GM18499 (cell line): ENCODE data around the gene R3HDM4.
"Not testable (repeated sequence)": the region's sequence is repeated elsewhere in the genome, so short reads cannot be mapped to it uniquely, and the experiment has no call there.

Experiments
- ATAC-seq: cut with Tn5 transposase; IDR thresholded peaks from one replicate; pipeline ENCODE4 v1.9.1; 2021; ENCODE audit warnings: moderate number of reproducible peaks; ENCODE audit not compliant: insufficient read depth, unreplicated experiment

R3HDM4 gene

GRCh38 chr19:913080-913748 is at the start of gene R3HDM4:
R3HDM4 (minus strand) TSS chr19:913219; CDS start chr19:913157, 62 bp downstream.
- ATAC-seq = no peak

GRCh38 chr19:961866-962620 is 49.0 kb upstream of the R3HDM4 start:
- ATAC-seq = no peak

- ATAC-seq = no peak
Measured at GRCh38 chr19:960601-960938, 47.6 kb upstream of the R3HDM4 start.

DNA sequence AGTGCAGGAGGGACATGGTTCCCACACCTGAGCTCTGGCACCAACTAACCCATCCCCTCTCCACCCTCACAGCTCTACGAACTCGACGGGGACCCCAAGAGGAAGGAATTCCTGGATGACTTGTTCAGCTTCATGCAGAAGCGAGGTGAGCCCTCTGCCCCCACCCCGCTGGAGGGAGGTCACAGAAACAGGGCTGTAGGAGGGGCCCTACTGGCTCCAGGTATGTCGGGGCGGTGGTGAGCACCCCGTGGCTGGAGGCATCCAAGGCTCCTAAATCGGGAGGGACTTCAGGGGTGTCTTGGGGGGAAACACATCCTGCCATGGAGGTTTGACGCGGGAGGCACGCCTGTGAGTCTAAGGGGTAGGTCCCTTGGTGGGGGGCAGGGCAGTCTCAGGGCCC is 47.0 kb upstream of the R3HDM4 start:
- no peak for ATAC-seq

DNA sequence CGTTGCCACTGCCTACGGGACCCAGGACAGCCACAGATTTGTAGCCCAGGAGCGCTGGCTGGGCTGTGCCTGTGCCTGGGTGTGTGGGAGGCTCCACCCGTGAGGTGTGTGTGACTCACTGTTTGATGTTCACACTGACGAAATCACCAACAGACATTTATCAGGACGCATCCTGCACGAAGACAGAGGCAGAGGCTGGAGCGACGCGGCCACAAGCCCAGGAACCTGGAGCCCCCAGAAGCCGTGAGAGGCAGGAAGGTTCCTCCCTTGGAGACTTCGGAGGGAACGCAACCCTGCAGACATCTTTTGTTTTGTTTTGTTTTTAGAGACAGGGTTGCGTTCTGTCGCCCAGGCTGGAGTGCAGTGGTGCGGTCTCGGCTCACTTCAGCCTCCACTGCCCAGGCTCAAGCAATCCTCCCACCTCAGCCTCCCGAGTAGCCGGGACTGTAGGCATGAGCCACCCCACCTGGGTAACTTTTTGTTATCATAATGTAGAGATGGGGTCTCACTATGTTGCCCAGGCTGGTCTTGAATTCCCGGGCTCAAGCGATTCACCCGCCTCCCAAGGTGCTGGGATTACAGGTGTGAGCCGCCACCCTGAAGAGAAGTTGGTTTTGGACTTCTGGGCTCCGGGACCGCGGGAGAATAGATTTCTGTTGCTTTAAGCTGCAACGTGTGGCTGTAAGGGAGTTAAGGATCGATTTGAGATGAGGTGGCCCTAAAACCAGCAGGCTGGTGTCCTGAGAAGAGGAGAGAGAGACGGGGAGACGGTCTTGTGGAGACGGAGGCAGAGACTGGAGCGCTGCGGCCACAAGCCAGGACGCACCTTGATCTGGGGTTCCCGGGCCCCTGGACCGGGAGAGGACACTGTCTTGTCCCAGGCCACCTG is 46.2 kb upstream of the R3HDM4 start:
- ATAC-seq = no peak

GRCh38 chr19:957578-957977 is 44.6 kb upstream of the R3HDM4 start:
- ATAC-seq = not testable (repeated sequence)

GRCh38 chr19:956766-957440 is 43.9 kb upstream of the R3HDM4 start:
- no peak for ATAC-seq

- no peak for ATAC-seq
Measured at GRCh38 chr19:955803-956765, 43.1 kb upstream of the R3HDM4 start.

- no peak for ATAC-seq
Measured at GRCh38 chr19:954672-955494, 41.9 kb upstream of the R3HDM4 start.

DNA sequence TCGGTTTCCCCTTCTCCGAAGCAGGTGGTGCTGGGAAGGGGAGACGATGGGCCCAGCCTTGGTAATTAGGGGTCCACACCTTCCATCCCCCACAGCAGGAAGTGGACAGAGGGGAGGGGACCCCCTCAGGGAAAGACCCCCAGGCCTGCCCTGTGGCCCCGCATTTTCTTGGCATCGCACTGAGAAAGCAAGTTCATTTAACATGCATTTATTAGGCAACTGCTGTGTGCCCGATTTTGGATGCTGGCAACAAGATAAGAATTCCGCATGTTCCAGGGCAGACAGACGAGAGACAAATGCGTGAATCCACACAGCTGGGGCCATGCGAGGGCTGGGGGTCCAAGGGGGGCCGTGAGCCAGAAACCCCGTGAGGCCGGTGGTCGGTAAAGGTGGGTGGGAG is 41.3 kb upstream of the R3HDM4 start:
- no peak for ATAC-seq

DNA sequence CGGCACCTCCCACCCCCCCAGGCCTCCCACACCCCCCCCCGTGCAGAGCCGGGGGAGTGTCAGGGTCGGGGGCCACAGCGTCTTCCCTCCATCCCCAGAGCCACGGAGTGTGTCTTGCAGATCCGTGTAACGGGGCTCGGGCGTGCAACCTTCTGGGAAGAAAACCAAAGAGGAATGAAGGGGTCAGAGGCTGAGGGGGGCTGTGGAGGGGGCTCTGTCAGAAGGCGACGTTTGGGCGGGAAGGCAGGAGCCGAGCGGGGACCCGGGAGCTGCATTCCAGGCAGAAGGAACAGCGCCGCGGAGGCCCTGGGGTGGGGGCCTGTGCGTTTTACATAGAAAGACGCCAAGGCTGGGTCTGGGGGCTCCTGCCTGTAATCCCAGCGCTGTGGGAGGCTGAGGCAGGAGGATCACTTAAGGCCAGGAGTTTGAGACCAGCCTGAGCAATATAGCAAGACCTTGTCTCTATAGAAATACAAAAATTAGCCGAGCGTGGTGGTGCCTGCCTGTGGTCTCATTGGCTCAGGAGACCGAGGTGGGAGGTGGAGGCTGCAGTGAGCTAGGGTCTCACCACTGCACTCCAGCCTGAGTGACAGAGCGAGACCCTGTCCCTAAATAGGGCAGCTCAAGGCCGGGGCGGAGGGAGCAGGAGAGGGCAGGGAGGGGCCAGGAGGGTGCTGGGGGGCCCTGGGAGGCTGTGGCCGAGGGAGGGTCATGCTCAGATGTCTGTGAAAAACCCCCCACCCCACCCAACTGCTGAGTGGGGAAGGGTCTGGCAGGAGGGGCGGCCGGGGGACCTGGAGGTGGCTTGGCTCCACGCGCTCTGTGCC is 40.6 kb upstream of the R3HDM4 start:
- ATAC-seq = no peak

- ATAC-seq = no peak
Measured at GRCh38 chr19:952680-953444, 39.8 kb upstream of the R3HDM4 start.

DNA sequence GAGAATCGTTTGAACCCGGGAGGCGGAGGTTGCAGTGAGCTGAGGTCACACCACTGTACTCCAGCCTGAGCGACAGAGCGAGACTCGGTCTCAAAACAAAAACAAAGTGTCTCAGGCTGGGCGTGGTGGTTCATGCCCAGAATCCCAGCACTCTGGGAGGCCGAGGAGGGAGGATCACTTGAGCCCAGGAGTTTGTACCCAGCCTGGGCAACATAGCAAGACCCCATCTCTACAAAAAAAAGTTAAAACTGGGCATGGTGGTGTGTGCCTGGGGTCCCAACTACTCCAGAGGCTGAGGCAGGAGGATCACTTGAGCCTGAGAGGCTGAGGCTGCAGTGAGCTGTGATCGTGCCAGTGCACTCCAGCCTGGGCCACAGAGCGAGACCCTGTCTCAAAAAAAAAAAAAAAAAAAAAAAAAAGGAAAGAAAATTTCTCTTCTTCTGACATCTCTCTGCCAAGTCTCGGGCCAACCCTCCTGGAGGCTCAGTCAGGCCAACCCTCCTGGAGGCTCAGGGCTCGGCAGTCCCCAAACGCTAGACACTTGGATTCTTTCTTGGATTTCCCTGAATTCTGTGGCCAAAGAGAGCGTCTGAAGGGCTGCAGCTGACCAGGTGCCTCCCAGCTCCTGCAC is 39.1 kb upstream of the R3HDM4 start:
- no peak for ATAC-seq

DNA sequence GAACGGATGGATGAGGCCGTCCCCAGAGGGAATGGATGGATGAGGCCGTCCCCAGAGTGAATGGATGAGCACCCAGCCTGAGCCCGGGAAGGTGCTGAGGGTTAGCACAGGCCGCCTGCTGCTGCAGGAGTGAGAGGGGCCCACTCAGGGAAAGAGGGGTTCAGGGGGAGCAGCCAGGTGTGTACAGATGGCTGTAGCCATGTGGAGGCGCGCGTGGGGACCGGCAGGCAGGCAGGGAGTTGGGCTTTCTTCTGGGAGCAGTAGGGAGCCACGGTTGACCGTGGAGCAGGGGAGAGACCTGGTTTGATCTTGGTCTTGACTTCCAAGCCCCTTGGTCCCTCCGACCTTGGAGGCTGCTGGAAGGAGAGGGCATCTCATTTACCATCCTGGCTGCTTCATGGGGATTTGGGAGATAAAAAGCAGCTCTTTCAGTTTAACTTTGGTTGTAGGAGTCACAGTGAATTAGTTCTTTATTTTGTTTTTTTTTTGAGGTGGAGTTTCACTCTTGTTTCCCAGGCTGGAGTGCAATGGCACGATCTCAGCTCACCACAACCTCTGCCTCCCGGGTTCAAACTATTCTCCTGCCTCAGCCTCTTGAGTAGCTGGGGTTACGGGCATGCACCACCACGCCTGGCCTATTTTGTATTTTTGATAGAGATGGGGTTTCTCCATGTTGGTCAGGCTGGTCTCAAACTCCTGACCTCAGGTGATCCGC is 37.5 kb upstream of the R3HDM4 start:
- ATAC-seq = no peak

GRCh38 chr19:948842-949496 is 36.0 kb upstream of the R3HDM4 start:
- no peak for ATAC-seq
